WTC11 (cell line): ENCODE results near the gene OR10C1. TPM values are rescaled to one million over a fixed set of nuclear protein-coding genes. Genes with fewer than 3 reads are reported as not detected.

Experiments used
- ATAC-seq: fragments of 200-7000 bp; cut with Tn5 transposase; 2 replicates; pipeline ENCODE4 v1.10.0; 2021; ENCODE audit warnings: mild to moderate bottlenecking, moderate library complexity
- CTCF ChIA-PET: fragments of 300-600 bp; sonication (Branson Sonifier 250); formaldehyde crosslinking; loops from one replicate; lab custom pipeline; 2021; ENCODE audit warnings: antibody characterized with exemption; lab: Charles Lee
- POLR2A ChIA-PET: fragments of 350-600 bp; sonication (Branson Sonifier 250); formaldehyde crosslinking; loops from one replicate; lab custom pipeline; 2021; ENCODE audit warnings: antibody characterized with exemption; lab: Charles Lee
- DNase-seq: peaks from one replicate; pipeline ENCODE4 v3.0.0; 2021; ENCODE audit warnings: low spot score
- H3K27ac Mint-ChIP-seq: 2 replicates; pipeline ENCODE4 v1.8.0; 2021; ENCODE audit warnings: mixed read lengths
- H3K27me3 Mint-ChIP-seq: 2 replicates; pipeline ENCODE4 v1.8.0; 2021; ENCODE audit warnings: low read depth, mild to moderate bottlenecking, moderate library complexity, mixed read lengths
- H3K36me3 Mint-ChIP-seq: 2 replicates; pipeline ENCODE4 v1.8.0; 2021; ENCODE audit warnings: mixed read lengths
- H3K4me1 Mint-ChIP-seq: 2 replicates; pipeline ENCODE4 v1.8.0; 2022; ENCODE audit warnings: mixed read lengths
- H3K4me3 Mint-ChIP-seq: 2 replicates; pipeline ENCODE4 v1.8.0; 2021; ENCODE audit warnings: mild to moderate bottlenecking, moderate library complexity, mixed read lengths
- H3K9me3 Mint-ChIP-seq: 2 replicates; pipeline ENCODE4 v1.8.0; 2021; ENCODE audit warnings: mixed read lengths
- FOXP4 ChIP-seq: sonication (generic); formaldehyde crosslinking; IDR thresholded peaks from 2 replicates; pipeline ENCODE4 v1.8.0; 2022; ENCODE audit warnings: mild to moderate bottlenecking, missing genetic modification reagents
- GABPB1 ChIP-seq: sonication (generic); formaldehyde crosslinking; IDR thresholded peaks from 2 replicates; pipeline ENCODE4 v1.8.1; 2023; ENCODE audit warnings: mild to moderate bottlenecking, missing genetic modification reagents
- MAX ChIP-seq: sonication (generic); formaldehyde crosslinking; IDR thresholded peaks from 2 replicates; pipeline ENCODE4 v1.8.0; 2022; ENCODE audit warnings: mild to moderate bottlenecking, missing genetic modification reagents
- MLX ChIP-seq: sonication (generic); formaldehyde crosslinking; IDR thresholded peaks from 2 replicates; pipeline ENCODE4 v1.8.1; 2023; ENCODE audit warnings: mild to moderate bottlenecking, missing genetic modification reagents, moderate library complexity
- NR1H2 ChIP-seq: sonication (generic); formaldehyde crosslinking; IDR thresholded peaks from 2 replicates; pipeline ENCODE4 v1.9.0; 2021; ENCODE audit warnings: mild to moderate bottlenecking, moderate library complexity, missing genetic modification reagents
- PRDM15 ChIP-seq: sonication (generic); formaldehyde crosslinking; IDR thresholded peaks from 2 replicates; pipeline ENCODE4 v1.8.0; 2022; ENCODE audit warnings: missing genetic modification reagents
- RELA ChIP-seq: sonication (generic); formaldehyde crosslinking; IDR thresholded peaks from 2 replicates; pipeline ENCODE4 v1.8.1; 2022; ENCODE audit warnings: missing genetic modification reagents, mild to moderate bottlenecking, borderline replicate concordance
- RORB ChIP-seq: fragments of 250-450 bp; sonication (Bioruptor Pico); IDR thresholded peaks from 2 replicates; pipeline ENCODE4 v1.9.0; 2021; ENCODE audit warnings: mild to moderate bottlenecking
- SMAD3 ChIP-seq: sonication (generic); formaldehyde crosslinking; IDR thresholded peaks from 2 replicates; pipeline ENCODE4 v1.8.0; 2022; ENCODE audit warnings: missing genetic modification reagents, mild to moderate bottlenecking, borderline replicate concordance
- ZMAT4 ChIP-seq: fragments of 250-450 bp; sonication (Bioruptor Pico); IDR thresholded peaks from 2 replicates; pipeline ENCODE4 v1.9.0; 2021; ENCODE audit warnings: mild to moderate bottlenecking
- ZNF219 ChIP-seq: sonication (generic); formaldehyde crosslinking; IDR thresholded peaks from 2 replicates; pipeline ENCODE4 v1.8.0; 2023; ENCODE audit warnings: missing genetic modification reagents, mild to moderate bottlenecking, borderline replicate concordance
- ZNF232 ChIP-seq: sonication (generic); formaldehyde crosslinking; IDR thresholded peaks from 2 replicates; pipeline ENCODE4 v1.8.0; 2022; ENCODE audit warnings: mild to moderate bottlenecking, missing genetic modification reagents
- ZNF396 ChIP-seq: fragments of 250-450 bp; sonication (Bioruptor Pico); IDR thresholded peaks from 2 replicates; pipeline ENCODE4 v1.8.0; 2021; ENCODE audit warnings: mild to moderate bottlenecking, moderate library complexity, borderline replicate concordance
- ZNF671 ChIP-seq: fragments of 250-450 bp; sonication (Bioruptor Pico); IDR thresholded peaks from 2 replicates; pipeline ENCODE4 v1.8.0; 2021; ENCODE audit warnings: mild to moderate bottlenecking
- total RNA-seq: library from RNA; stranded (reverse); gene quantifications from 3 replicates; pipeline ENCODE4 v1.2.3, GENCODE V29; 2021
- TF ChIP-seq, protein P1 (sequence below): sonication (generic); formaldehyde crosslinking; IDR thresholded peaks from 2 replicates; pipeline ENCODE4 v1.8.1; 2023; ENCODE audit warnings: mild to moderate bottlenecking, missing genetic modification reagents, moderate library complexity
- TF ChIP-seq, protein P2 (sequence below): sonication (generic); formaldehyde crosslinking; IDR thresholded peaks from 2 replicates; pipeline ENCODE4 v1.8.0; 2023; ENCODE audit warnings: mild to moderate bottlenecking, missing genetic modification reagents

OR10C1 gene
- total RNA-seq, 1 experiment from 2014 or later, result not detected

DNA sequence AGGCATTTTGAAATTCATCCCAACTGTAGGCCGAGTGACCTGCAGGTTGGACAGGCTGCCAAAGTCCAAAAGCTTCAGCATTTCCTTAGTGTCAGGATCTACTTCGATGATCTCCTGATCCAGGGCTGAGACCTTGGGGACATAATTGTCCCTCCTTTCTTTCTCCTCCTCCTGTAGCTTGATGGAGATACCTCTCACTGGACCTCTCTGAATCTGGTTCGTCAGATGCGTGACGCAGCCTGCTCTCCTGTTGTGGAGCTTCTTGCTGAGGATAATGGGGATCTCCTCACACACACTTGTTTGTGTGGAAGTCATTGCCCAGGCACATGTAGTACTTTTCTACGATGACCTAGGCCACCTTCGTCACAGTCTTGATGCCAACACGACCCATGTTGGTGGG, 50.2 kb downstream of the OR10C1 start:
- TF ChIP-seq MLX, result no peak
- Mint-ChIP-seq H3K36me3 (no peaks in the 10 kb centered on the region), H3K4me3 (no peak overlapping the region), H3K27ac (no peak overlapping the region), H3K9me3 (peaks cover 10% of the 10 kb centered on the region; the same call in 1 of the 2 replicates), H3K27me3 (0 out of 2 replicates have a peak, but pooled peaks cover 3% of the 10 kb centered on the region), H3K4me1 (no peaks in the 10 kb centered on the region)
- no peak for DNase-seq
- POLR2A ChIA-PET, result no interaction called here
- ATAC-seq, result no peak
- CTCF ChIA-PET, result interaction anchor here (0.6 kb wide), 1 partner anchor 14 kb away, joined by 3 read pairs; no protein-coding TSS in a partner anchor

GRCh38 chr6:29490055-29490454, 50.9 kb downstream of the OR10C1 start:
- H3K9me3 Mint-ChIP-seq, result peaks cover 10% of the 10 kb centered on the region; the same call in 1 of the 2 replicates
- POLR2A ChIA-PET, result no interaction called here
- CTCF ChIA-PET, result no interaction called here
- ATAC-seq (no peak), DNase-seq (no peak)
- no peaks in the 10 kb centered on the region for H3K4me1 Mint-ChIP-seq
- H3K27me3 Mint-ChIP-seq, result 0 out of 2 replicates have a peak, but pooled peaks cover 3% of the 10 kb centered on the region
- H3K4me3 Mint-ChIP-seq, result no peak overlapping the region
- no peak overlapping the region for H3K27ac Mint-ChIP-seq
- TF ChIP-seq RORB (CRISPR knock-in tag), result no peak
- TF ChIP-seq PRDM15 (CRISPR knock-in tag), result no peak
- TF ChIP-seq ZNF671 (CRISPR knock-in tag), result no peak
- no peak for TF ChIP-seq FOXP4
- no peak for TF ChIP-seq SMAD3 (CRISPR knock-in tag)
- no peak for TF ChIP-seq NR1H2
- no peak for TF ChIP-seq ZMAT4 (CRISPR knock-in tag)
- no peak for TF ChIP-seq MAX (CRISPR knock-in tag)
- TF ChIP-seq ZNF219 (CRISPR knock-in tag), result no peak
- TF ChIP-seq GABPB1 (CRISPR knock-in tag), result no peak
- no peak for TF ChIP-seq ZNF396
- TF ChIP-seq, protein P1, sequence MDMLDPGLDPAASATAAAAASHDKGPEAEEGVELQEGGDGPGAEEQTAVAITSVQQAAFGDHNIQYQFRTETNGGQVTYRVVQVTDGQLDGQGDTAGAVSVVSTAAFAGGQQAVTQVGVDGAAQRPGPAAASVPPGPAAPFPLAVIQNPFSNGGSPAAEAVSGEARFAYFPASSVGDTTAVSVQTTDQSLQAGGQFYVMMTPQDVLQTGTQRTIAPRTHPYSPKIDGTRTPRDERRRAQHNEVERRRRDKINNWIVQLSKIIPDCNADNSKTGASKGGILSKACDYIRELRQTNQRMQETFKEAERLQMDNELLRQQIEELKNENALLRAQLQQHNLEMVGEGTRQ (CRISPR knock-in tag), result no peak
- TF ChIP-seq, protein P2, sequence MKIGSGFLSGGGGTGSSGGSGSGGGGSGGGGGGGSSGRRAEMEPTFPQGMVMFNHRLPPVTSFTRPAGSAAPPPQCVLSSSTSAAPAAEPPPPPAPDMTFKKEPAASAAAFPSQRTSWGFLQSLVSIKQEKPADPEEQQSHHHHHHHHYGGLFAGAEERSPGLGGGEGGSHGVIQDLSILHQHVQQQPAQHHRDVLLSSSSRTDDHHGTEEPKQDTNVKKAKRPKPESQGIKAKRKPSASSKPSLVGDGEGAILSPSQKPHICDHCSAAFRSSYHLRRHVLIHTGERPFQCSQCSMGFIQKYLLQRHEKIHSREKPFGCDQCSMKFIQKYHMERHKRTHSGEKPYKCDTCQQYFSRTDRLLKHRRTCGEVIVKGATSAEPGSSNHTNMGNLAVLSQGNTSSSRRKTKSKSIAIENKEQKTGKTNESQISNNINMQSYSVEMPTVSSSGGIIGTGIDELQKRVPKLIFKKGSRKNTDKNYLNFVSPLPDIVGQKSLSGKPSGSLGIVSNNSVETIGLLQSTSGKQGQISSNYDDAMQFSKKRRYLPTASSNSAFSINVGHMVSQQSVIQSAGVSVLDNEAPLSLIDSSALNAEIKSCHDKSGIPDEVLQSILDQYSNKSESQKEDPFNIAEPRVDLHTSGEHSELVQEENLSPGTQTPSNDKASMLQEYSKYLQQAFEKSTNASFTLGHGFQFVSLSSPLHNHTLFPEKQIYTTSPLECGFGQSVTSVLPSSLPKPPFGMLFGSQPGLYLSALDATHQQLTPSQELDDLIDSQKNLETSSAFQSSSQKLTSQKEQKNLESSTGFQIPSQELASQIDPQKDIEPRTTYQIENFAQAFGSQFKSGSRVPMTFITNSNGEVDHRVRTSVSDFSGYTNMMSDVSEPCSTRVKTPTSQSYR (CRISPR knock-in tag), result no peak
- TF ChIP-seq ZNF232 (CRISPR knock-in tag), result no peak
- no peak for TF ChIP-seq RELA
- TF ChIP-seq, all 79 proteins: peak for 0
- H3K36me3 Mint-ChIP-seq, result no peaks in the 10 kb centered on the region
